ENCODE results near the gene TAC4. TPM values are rescaled to one million over a fixed set of nuclear protein-coding genes. Genes with fewer than 3 reads are reported as not detected.

Gene TAC4
- total RNA-seq, 1 experiment from 2014 or later, result not detected

- H2AFZ ChIP-seq (ENCODE audit: low read length), result no peak overlapping the region
- H3K4me3 ChIP-seq (ENCODE audit: low read length), result no peak overlapping the region
- no peaks in the 10 kb centered on the region for H3K27me3 ChIP-seq (ENCODE audit: low read length)
- H3K4me2 ChIP-seq (ENCODE audit: low read depth, low read length, poor library complexity, severe bottlenecking), result no peak overlapping the region
- H3K9me2 ChIP-seq (replicated peaks; ENCODE audit: insufficient read depth, low read length), result no peaks in the 10 kb centered on the region
- no peak for DNase-seq
- no peaks in the 10 kb centered on the region for H3K79me2 ChIP-seq (ENCODE audit: low read length)
- H3K9me3 ChIP-seq (ENCODE audit: low read length), result no peaks in the 10 kb centered on the region
- H3K9ac ChIP-seq (ENCODE audit: low read length), result no peak overlapping the region
- no peak overlapping the region for H3K27ac ChIP-seq (ENCODE audit: low read length)
- H3K36me3 ChIP-seq (ENCODE audit: insufficient read depth, low read length), result no peaks in the 10 kb centered on the region
- H3K4me1 ChIP-seq (ENCODE audit: low read length), result no peaks in the 10 kb centered on the region
- H4K20me1 ChIP-seq (ENCODE audit: insufficient read depth, low read depth, low read length), result no peaks in the 10 kb centered on the region; the same call in 1 of the 2 replicates
Measured at GRCh38 chr17:49869038-49869374, 21.1 kb upstream of the TAC4 start.

GRCh38 chr17:49866882-49867413 lies 19.1 kb upstream of the TAC4 start:
- no peaks in the 10 kb centered on the region for H3K9me2 ChIP-seq (replicated peaks; ENCODE audit: insufficient read depth, low read length)
- no peak overlapping the region for H3K9ac ChIP-seq (ENCODE audit: low read length)
- no peak for DNase-seq
- H3K9me3 ChIP-seq (ENCODE audit: low read length), result no peaks in the 10 kb centered on the region
- H4K20me1 ChIP-seq (ENCODE audit: insufficient read depth, low read depth, low read length), result no peaks in the 10 kb centered on the region; the same call in 1 of the 2 replicates
- H3K4me3 ChIP-seq (ENCODE audit: low read length), result no peak overlapping the region
- no peaks in the 10 kb centered on the region for H3K79me2 ChIP-seq (ENCODE audit: low read length)
- no peaks in the 10 kb centered on the region for H3K27me3 ChIP-seq (ENCODE audit: low read length)
- no peaks in the 10 kb centered on the region for H3K4me1 ChIP-seq (ENCODE audit: low read length)
- no peak overlapping the region for H3K27ac ChIP-seq (ENCODE audit: low read length)
- H3K36me3 ChIP-seq (ENCODE audit: insufficient read depth, low read length), result no peaks in the 10 kb centered on the region
- no peak overlapping the region for H2AFZ ChIP-seq (ENCODE audit: low read length)
- H3K4me2 ChIP-seq (ENCODE audit: low read depth, low read length, poor library complexity, severe bottlenecking), result no peak overlapping the region

- H3K27ac ChIP-seq (ENCODE audit: low read length), result no peak overlapping the region
- no peaks in the 10 kb centered on the region for H3K9me2 ChIP-seq (replicated peaks; ENCODE audit: insufficient read depth, low read length)
- H3K9me3 ChIP-seq (ENCODE audit: low read length), result no peaks in the 10 kb centered on the region
- H3K79me2 ChIP-seq (ENCODE audit: low read length), result no peaks in the 10 kb centered on the region
- DNase-seq, result no peak
- H3K4me2 ChIP-seq (ENCODE audit: low read depth, low read length, poor library complexity, severe bottlenecking), result no peak overlapping the region
- H3K4me1 ChIP-seq (ENCODE audit: low read length), result no peaks in the 10 kb centered on the region
- H4K20me1 ChIP-seq (ENCODE audit: insufficient read depth, low read depth, low read length), result no peaks in the 10 kb centered on the region; the same call in 1 of the 2 replicates
- no peaks in the 10 kb centered on the region for H3K36me3 ChIP-seq (ENCODE audit: insufficient read depth, low read length)
- no peak overlapping the region for H3K4me3 ChIP-seq (ENCODE audit: low read length)
- H3K9ac ChIP-seq (ENCODE audit: low read length), result no peak overlapping the region
- no peak overlapping the region for H2AFZ ChIP-seq (ENCODE audit: low read length)
- H3K27me3 ChIP-seq (ENCODE audit: low read length), result no peaks in the 10 kb centered on the region
Measured at GRCh38 chr17:49866019-49866380, 18.1 kb upstream of the TAC4 start.

- no peak overlapping the region for H3K27ac ChIP-seq (ENCODE audit: low read length)
- H3K9me3 ChIP-seq (ENCODE audit: low read length), result no peaks in the 10 kb centered on the region
- no peaks in the 10 kb centered on the region for H3K4me1 ChIP-seq (ENCODE audit: low read length)
- no peak overlapping the region for H3K4me2 ChIP-seq (ENCODE audit: low read depth, low read length, poor library complexity, severe bottlenecking)
- H3K9me2 ChIP-seq (replicated peaks; ENCODE audit: insufficient read depth, low read length), result no peaks in the 10 kb centered on the region
- no peaks in the 10 kb centered on the region for H3K27me3 ChIP-seq (ENCODE audit: low read length)
- no peak for DNase-seq
- H3K79me2 ChIP-seq (ENCODE audit: low read length), result no peaks in the 10 kb centered on the region
- H3K9ac ChIP-seq (ENCODE audit: low read length), result no peak overlapping the region
- H3K4me3 ChIP-seq (ENCODE audit: low read length), result no peak overlapping the region
- no peaks in the 10 kb centered on the region; the same call in 1 of the 2 replicates for H4K20me1 ChIP-seq (ENCODE audit: insufficient read depth, low read depth, low read length)
- H3K36me3 ChIP-seq (ENCODE audit: insufficient read depth, low read length), result no peaks in the 10 kb centered on the region
- H2AFZ ChIP-seq (ENCODE audit: low read length), result no peak overlapping the region
Measured at GRCh38 chr17:49862781-49863331, 15.0 kb upstream of the TAC4 start.

GRCh38 chr17:49861150-49861884 lies 13.4 kb upstream of the TAC4 start:
- Histone ChIP-seq H3K9ac (ENCODE audit: low read length) (no peak overlapping the region), H3K4me3 (ENCODE audit: low read length) (no peak overlapping the region), H3K9me3 (ENCODE audit: low read length) (no peaks in the 10 kb centered on the region), H3K9me2 (replicated peaks; ENCODE audit: insufficient read depth, low read length) (no peaks in the 10 kb centered on the region), H3K79me2 (ENCODE audit: low read length) (no peaks in the 10 kb centered on the region), H4K20me1 (ENCODE audit: insufficient read depth, low read depth, low read length) (no peaks in the 10 kb centered on the region; the same call in 1 of the 2 replicates), H2AFZ (ENCODE audit: low read length) (no peak overlapping the region), H3K4me1 (ENCODE audit: low read length) (no peaks in the 10 kb centered on the region), H3K27me3 (ENCODE audit: low read length) (no peaks in the 10 kb centered on the region), H3K27ac (ENCODE audit: low read length) (no peak overlapping the region), H3K36me3 (ENCODE audit: insufficient read depth, low read length) (no peaks in the 10 kb centered on the region), H3K4me2 (ENCODE audit: low read depth, low read length, poor library complexity, severe bottlenecking) (no peak overlapping the region)
- DNase-seq, result peak; percentile 75

- Histone ChIP-seq H3K27me3 (ENCODE audit: low read length) (no peaks in the 10 kb centered on the region), H3K4me2 (ENCODE audit: low read depth, low read length, poor library complexity, severe bottlenecking) (no peak overlapping the region), H3K4me1 (ENCODE audit: low read length) (no peaks in the 10 kb centered on the region), H3K9ac (ENCODE audit: low read length) (no peak overlapping the region), H4K20me1 (ENCODE audit: insufficient read depth, low read depth, low read length) (no peaks in the 10 kb centered on the region; the same call in 1 of the 2 replicates), H3K36me3 (ENCODE audit: insufficient read depth, low read length) (no peaks in the 10 kb centered on the region), H3K79me2 (ENCODE audit: low read length) (no peaks in the 10 kb centered on the region), H3K27ac (ENCODE audit: low read length) (no peak overlapping the region), H2AFZ (ENCODE audit: low read length) (no peak overlapping the region), H3K9me2 (replicated peaks; ENCODE audit: insufficient read depth, low read length) (no peaks in the 10 kb centered on the region), H3K9me3 (ENCODE audit: low read length) (no peaks in the 10 kb centered on the region), H3K4me3 (ENCODE audit: low read length) (no peak overlapping the region)
- no peak for DNase-seq
Measured at GRCh38 chr17:49859991-49860953, 12.4 kb upstream of the TAC4 start.

- Histone ChIP-seq H3K27me3 (ENCODE audit: low read length) (no peaks in the 10 kb centered on the region), H3K4me3 (ENCODE audit: low read length) (no peak overlapping the region), H3K27ac (ENCODE audit: low read length) (no peak overlapping the region), H3K4me2 (ENCODE audit: low read depth, low read length, poor library complexity, severe bottlenecking) (no peak overlapping the region), H3K4me1 (ENCODE audit: low read length) (no peaks in the 10 kb centered on the region), H3K36me3 (ENCODE audit: insufficient read depth, low read length) (no peaks in the 10 kb centered on the region), H3K9ac (ENCODE audit: low read length) (no peak overlapping the region), H3K9me3 (ENCODE audit: low read length) (no peaks in the 10 kb centered on the region), H3K9me2 (replicated peaks; ENCODE audit: insufficient read depth, low read length) (no peaks in the 10 kb centered on the region), H4K20me1 (ENCODE audit: insufficient read depth, low read depth, low read length) (no peaks in the 10 kb centered on the region), H3K79me2 (ENCODE audit: low read length) (no peaks in the 10 kb centered on the region), H2AFZ (ENCODE audit: low read length) (no peak overlapping the region)
- no peak for DNase-seq
Measured at GRCh38 chr17:49858796-49859195, 10.9 kb upstream of the TAC4 start.

GRCh38 chr17:49854126-49854525 lies 6.3 kb upstream of the TAC4 start:
- Histone ChIP-seq H3K79me2 (ENCODE audit: low read length) (no peaks in the 10 kb centered on the region), H3K27ac (ENCODE audit: low read length) (no peak overlapping the region), H3K4me1 (ENCODE audit: low read length) (no peaks in the 10 kb centered on the region; the same call in 1 of the 2 replicates), H2AFZ (ENCODE audit: low read length) (no peak overlapping the region), H3K9me3 (ENCODE audit: low read length) (no peaks in the 10 kb centered on the region), H3K4me3 (ENCODE audit: low read length) (no peak overlapping the region), H3K9me2 (replicated peaks; ENCODE audit: insufficient read depth, low read length) (no peaks in the 10 kb centered on the region), H3K27me3 (ENCODE audit: low read length) (no peaks in the 10 kb centered on the region), H3K9ac (ENCODE audit: low read length) (no peak overlapping the region), H3K36me3 (ENCODE audit: insufficient read depth, low read length) (no peaks in the 10 kb centered on the region), H4K20me1 (ENCODE audit: insufficient read depth, low read depth, low read length) (no peaks in the 10 kb centered on the region), H3K4me2 (ENCODE audit: low read depth, low read length, poor library complexity, severe bottlenecking) (no peak overlapping the region)
- no peak for DNase-seq
